ACC112 (cell line): ENCODE results near the gene PRRC2B.

Source experiments
- H2AFZ ChIP-seq: fragments of 200-600 bp; sonication (generic); one replicate; pipeline ENCODE4 v1.6.0; 2017; ENCODE audit warnings: antibody characterized with exemption, low read length; ENCODE audit not compliant: unreplicated experiment
- H3K27ac ChIP-seq: fragments of 200-600 bp; sonication (generic); 2 replicates; pipeline ENCODE4 v1.5.1; 2014; ENCODE audit warnings: low read depth, mild to moderate bottlenecking, antibody characterized with exemption, low read length, moderate library complexity
- H3K27me3 ChIP-seq: fragments of 200-600 bp; sonication (generic); 2 replicates; pipeline ENCODE4 v1.6.1; 2014; ENCODE audit warnings: mild to moderate bottlenecking, antibody characterized with exemption, low read length, moderate library complexity, mixed read lengths; ENCODE audit not compliant: insufficient read depth
- H3K36me3 ChIP-seq: fragments of 200-600 bp; sonication (generic); 2 replicates; pipeline ENCODE4 v1.6.1; 2016; ENCODE audit warnings: mild to moderate bottlenecking, antibody characterized with exemption, low read length, moderate library complexity, mixed read lengths; ENCODE audit not compliant: insufficient read depth
- H3K4me1 ChIP-seq: fragments of 200-600 bp; sonication (generic); one replicate; pipeline ENCODE4 v1.6.1; 2016; ENCODE audit warnings: low read length, mixed read lengths; ENCODE audit not compliant: insufficient read depth, unreplicated experiment, control insufficient read depth
- H3K4me3 ChIP-seq: fragments of 200-600 bp; sonication (generic); 2 replicates; pipeline ENCODE4 v1.5.1; 2014; ENCODE audit warnings: mild to moderate bottlenecking, low read depth, low read length
- H3K79me2 ChIP-seq: fragments of 200-600 bp; sonication (generic); one replicate; pipeline ENCODE4 v1.6.0; 2016; ENCODE audit warnings: low read length; ENCODE audit not compliant: control insufficient read depth, unreplicated experiment, insufficient read depth

Gene PRRC2B

DNA sequence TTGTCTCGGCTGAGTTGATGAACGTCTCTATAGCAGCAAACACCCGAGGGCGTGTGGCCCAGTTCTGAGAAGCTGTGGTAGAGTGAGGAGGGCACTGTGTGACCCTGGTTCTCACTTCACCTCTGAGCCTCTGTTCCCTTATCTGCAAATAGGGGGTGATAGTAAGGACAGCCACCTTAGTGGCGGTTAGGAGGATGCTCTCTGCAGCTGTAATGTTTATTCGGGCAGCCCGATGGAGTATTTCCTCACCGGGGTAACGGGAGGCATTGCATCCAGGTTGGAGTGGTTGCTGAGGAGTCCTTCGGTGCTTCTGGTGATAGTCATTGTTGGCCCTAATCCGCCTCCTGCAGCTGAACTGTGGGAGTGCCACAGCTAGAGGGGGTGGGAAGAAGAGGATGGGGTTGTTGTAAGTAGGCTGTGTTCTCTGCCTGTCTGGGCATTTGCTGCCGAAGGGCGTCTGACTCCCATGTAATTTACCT lies 13.9 kb downstream of the PRRC2B start:
- Histone ChIP-seq H3K4me1 (peaks cover 70% of the 10 kb centered on the region), H3K79me2 (peaks cover 96% of the 10 kb centered on the region), H3K27me3 (no peaks in the 10 kb centered on the region), H3K4me3 (peak overlapping the region; percentile 59), H3K36me3 (peaks cover 5% of the 10 kb centered on the region; the same call in 1 of the 2 replicates), H3K27ac (peak overlapping the region; percentile 21; the same call in 1 of the 2 replicates), H2AFZ (no peak overlapping the region)

DNA sequence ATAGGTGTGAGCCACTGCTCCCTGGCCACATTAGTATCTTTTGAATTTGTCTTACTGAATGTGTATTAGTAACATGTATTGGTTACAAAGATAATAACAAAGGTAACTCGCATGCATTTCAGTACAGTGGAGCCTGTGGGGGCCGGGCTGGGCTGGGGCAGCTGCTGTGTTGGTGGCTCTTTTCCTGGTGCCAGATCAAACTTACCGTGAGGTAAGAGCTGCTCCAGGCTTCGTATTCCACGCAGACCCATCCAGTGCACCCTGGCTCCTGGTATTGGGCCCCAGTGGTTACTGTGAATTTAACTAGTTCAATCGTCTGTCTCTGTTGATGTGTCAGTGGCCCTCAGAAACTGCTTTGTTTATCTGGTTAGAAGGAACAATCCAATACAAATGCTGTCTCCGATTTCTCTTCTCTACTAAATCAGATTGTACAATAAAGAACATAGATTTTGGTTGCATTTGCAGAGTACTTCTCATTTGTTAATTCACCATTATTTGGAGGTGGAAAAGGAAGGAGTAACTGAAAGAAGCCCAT lies 15.6 kb downstream of the PRRC2B start:
- Histone ChIP-seq H3K4me3 (no peak overlapping the region), H3K27me3 (no peaks in the 10 kb centered on the region), H3K27ac (no peak overlapping the region), H3K4me1 (peaks cover 62% of the 10 kb centered on the region), H3K36me3 (peaks cover 5% of the 10 kb centered on the region; the same call in 1 of the 2 replicates), H3K79me2 (peaks cover 97% of the 10 kb centered on the region), H2AFZ (no peak overlapping the region)

DNA sequence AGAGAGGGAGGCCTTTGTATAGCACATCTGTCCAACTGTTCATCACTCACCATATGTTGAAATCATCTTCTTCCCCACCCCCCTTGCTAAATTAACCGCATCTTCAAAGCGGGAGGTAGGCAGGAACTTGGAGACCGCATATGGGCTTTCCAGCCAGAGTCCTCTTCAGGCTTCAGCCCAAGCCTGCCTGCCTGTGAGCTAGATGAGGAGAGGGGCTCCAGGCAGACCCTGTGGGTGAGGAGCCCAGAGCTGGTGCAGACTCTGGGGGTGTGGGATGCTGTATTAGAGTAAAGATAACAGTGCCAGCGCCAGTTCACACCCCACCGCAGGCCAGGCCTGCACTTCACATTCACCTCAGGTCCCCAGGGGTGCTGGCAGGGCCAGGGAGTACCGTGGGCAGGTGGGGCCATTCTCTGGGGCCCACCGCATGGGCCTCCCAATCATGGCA lies 16.2 kb downstream of the PRRC2B start:
- Histone ChIP-seq H3K4me3 (no peak overlapping the region), H3K4me1 (peaks cover 57% of the 10 kb centered on the region), H3K27me3 (no peaks in the 10 kb centered on the region), H2AFZ (no peak overlapping the region), H3K27ac (no peak overlapping the region), H3K79me2 (peaks cover 97% of the 10 kb centered on the region), H3K36me3 (peaks cover 5% of the 10 kb centered on the region; the same call in 1 of the 2 replicates)

DNA sequence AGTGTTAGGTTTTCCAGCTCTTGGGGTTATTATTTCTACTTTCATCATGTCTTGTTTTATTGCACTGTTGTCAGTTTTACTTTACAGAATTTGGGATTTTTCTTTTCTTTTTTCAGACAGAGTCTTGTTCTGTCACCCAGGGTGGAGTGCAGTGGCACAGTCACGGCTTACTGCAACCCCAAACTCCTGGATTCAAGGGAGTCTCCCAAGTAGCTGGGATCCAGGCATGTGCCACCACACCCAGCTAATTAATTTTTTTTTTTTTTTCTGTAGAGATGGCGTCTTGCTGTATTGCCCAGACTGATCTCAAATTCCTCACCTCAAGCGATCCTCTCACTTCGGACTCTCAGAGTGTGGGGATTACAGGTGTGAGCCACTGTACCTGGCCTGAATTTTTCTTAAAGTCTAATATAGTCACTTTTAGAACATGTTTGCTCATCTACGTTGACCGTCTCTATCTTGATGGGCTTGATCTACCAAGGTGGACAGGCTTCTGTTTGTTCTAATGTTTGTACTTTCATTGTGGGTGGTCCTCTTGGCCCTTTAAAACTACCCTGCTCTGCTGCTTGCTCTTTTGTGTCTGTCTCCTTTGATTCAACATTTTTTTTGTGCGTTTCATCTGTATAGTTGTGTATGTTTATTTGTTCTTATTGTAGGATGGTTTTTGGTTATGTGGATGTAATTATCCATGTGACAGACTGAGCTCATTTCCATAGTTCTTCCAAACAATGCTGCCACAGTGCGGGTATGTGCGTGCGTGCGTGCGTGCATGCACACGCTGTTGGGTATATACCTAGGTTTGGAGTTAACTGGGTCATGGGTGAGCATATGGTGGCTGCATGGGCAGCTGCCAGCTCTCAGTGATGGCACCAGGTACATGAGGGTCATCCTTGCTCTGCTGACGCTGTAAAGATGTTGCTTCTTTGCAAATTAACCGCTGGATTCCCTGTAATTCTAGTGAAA lies 18.1 kb downstream of the PRRC2B start:
- Histone ChIP-seq H3K27me3 (no peaks in the 10 kb centered on the region), H2AFZ (no peak overlapping the region), H3K4me1 (peaks cover 39% of the 10 kb centered on the region), H3K27ac (no peak overlapping the region), H3K79me2 (peaks cover 97% of the 10 kb centered on the region), H3K36me3 (peaks cover 5% of the 10 kb centered on the region; the same call in 1 of the 2 replicates), H3K4me3 (no peak overlapping the region)

DNA sequence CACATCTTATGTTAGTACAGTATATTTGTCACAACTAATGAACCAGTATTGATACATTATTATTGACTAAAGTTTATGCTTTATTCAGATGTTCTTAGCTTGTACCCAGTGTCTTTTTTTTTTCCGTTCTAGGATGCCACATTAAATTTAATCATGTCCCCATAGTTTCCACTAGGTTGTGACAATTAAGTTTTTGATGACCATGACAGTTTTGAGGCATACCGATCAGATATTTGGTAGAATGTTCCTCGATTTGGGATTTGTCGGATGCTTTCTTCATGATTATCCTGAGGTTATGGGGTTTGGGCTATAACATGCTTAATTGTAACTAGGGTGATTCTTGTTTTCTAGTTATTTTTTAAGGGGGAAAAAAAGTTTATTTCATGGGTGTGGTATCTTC lies 22.6 kb downstream of the PRRC2B start:
- H3K4me3 ChIP-seq: no peak overlapping the region
- peaks cover 48% of the 10 kb centered on the region for H3K4me1 ChIP-seq
- no peak overlapping the region for H3K27ac ChIP-seq
- H3K27me3 ChIP-seq: no peaks in the 10 kb centered on the region
- no peak overlapping the region for H2AFZ ChIP-seq
- peaks cover 98% of the 10 kb centered on the region for H3K79me2 ChIP-seq
- H3K36me3 ChIP-seq: peaks cover 5% of the 10 kb centered on the region; the same call in 1 of the 2 replicates

DNA sequence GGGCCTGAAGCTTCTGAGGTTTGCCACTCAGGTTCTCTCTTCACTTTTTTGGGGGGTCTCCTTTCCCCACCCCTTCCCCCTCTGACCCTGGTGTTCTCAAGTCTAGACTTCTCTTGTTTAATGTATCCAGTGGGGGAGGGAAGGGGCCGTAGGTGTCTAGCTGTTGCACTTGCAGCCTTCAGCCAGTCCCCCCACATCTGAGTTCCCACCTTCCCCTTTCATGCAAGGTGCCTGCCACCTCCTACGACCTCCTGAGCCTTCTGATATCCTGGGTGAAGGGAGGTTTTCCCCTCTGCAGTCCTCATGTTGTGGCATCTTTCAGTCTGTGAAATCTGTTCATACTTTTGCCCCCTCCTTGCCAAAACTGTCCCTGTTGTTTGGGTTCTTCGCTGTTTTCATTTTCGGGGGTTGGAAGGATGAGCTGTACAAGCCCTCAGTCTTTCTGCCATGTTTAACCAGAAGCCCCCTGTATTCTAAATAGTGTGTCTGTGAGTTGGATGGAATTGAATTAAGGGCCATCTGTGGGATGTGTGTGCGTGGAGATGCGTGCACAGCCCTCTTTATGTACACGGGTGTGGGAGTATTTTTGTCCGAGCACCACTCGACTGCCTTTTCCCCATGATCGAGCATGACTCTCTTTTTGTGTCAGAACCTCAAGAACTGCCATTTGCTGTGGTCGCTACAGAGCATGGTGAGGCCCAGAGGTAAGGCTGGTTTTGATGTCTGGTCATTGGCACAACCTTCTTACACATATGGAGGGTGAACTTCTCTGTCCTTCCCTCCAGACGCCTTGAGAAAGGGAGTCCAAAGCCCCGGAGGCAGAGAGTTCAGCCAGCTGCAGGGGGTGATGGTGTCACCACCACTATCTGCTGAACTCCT lies 23.6 kb downstream of the PRRC2B start:
- no peak overlapping the region for H3K27ac ChIP-seq
- no peaks in the 10 kb centered on the region; the same call in 1 of the 2 replicates for H3K36me3 ChIP-seq

DNA sequence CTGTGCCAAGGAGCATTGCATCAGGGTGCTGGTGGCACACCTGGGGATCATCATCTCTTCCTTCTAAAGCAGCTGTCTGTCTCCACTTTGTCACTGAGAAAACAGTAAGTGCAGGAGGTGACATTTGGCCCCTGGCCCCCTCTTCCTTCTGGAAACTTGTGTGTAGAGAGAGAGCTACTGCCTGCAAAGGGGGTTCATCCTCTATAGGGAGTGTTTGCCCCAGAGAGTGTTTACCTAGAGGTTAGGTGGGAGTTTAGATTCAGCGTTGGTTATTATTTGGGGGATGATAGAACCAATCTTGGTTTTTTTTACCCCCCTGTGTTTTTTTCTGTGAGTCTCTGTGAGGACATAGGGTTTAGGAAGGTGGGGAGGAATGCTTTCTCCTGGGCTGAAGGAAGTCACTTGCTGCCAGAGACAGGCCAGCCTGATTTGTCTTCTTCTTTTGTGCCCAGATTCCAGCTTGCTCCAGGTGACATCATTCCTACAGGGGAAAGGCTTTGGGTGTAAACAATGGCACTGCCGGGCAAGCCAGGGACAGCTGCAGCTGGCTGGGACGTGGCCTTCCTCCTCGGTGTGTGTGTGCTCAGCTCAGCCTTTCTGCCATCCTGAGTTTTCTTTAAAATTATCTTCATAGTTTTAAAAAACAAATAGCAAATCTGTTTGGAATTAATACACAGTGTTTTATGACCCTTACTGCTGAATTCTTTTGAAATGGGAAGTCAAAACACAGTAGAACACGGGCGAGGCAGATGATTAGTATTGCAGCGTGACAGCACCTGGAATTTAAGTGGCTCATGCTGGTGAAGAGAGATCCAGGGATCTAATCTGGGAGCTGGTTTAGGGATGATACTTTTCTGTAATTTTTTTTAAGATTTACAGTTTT lies 24.5 kb downstream of the PRRC2B start:
- no peaks in the 10 kb centered on the region for H3K36me3 ChIP-seq
- no peaks in the 10 kb centered on the region for H3K27me3 ChIP-seq
- H3K4me1 ChIP-seq: peaks cover 59% of the 10 kb centered on the region
- H3K79me2 ChIP-seq: peaks cover 95% of the 10 kb centered on the region
- H2AFZ ChIP-seq: no peak overlapping the region
- H3K27ac ChIP-seq: no peak overlapping the region
- H3K4me3 ChIP-seq: no peak overlapping the region

More for the DNA sequence above, 23.6 kb downstream of the PRRC2B start:
- Histone ChIP-seq H2AFZ (no peak overlapping the region), H3K79me2 (peaks cover 95% of the 10 kb centered on the region), H3K27me3 (no peaks in the 10 kb centered on the region), H3K4me1 (peaks cover 50% of the 10 kb centered on the region), H3K4me3 (no peak overlapping the region)

DNA sequence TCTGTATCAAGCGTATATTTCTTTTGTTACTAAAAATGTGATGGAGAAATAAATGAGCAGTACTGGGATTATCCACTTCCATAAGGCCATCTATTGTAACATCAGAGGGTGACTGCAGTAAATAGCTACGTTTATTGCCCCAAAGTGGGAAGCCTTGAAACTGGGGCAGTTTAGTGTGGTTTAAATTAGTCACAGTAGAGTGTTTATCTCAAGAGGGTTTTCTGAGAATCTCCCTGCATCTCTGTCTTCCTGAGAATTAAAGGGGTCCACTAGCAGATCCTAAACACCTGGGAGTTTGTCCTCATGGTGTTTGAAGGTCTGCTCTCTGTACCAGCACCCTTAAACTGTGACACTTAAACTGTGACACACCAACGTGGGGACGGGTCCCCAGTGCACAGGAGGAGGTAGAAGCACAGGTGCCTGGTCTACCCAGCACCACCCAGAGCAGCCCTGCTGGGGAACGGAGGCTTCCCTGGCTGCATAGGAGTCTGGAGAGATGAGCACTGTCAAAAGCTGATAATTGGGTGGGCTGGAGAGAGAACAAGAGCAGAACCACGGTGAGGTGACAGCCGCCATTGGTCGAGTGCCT lies 25.2 kb downstream of the PRRC2B start:
- H3K27ac ChIP-seq: no peak overlapping the region
- H3K27me3 ChIP-seq: no peaks in the 10 kb centered on the region
- no peak overlapping the region for H2AFZ ChIP-seq
- H3K4me1 ChIP-seq: peaks cover 65% of the 10 kb centered on the region
- H3K79me2 ChIP-seq: peaks cover 95% of the 10 kb centered on the region
- H3K4me3 ChIP-seq: no peak overlapping the region
- H3K36me3 ChIP-seq: no peaks in the 10 kb centered on the region

DNA sequence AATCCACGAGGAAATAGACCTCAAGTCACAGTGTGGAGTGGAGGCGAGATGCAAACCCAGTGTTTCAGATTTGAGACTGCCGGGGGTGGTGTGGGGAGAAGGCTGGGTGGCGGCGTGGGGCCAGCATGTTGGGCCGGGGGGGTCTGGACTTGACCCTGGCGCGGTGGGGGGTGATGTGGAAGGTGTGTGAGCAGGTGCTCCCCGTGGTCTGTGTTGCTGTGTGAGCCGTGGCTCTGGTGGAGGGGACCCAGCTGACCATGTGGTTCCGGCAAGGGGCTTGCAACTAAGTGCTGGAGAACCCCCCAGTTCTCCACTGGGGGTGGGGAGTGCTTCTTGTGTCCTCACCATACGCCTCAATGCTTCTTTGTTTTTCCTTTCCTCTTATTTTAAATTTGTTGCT lies 25.8 kb downstream of the PRRC2B start:
- Histone ChIP-seq H2AFZ (no peak overlapping the region), H3K27me3 (no peaks in the 10 kb centered on the region), H3K27ac (no peak overlapping the region), H3K4me1 (peaks cover 65% of the 10 kb centered on the region), H3K79me2 (peaks cover 95% of the 10 kb centered on the region), H3K4me3 (no peak overlapping the region), H3K36me3 (no peaks in the 10 kb centered on the region)
